Measurements from ENCODE around the gene C6orf141. TPM values are rescaled to one million over a fixed set of nuclear protein-coding genes. Genes with fewer than 3 reads are reported as not detected.

The C6orf141 gene
- 6.5 TPM in 1 of 2 replicates, not detected in the other for total RNA-seq

DNA sequence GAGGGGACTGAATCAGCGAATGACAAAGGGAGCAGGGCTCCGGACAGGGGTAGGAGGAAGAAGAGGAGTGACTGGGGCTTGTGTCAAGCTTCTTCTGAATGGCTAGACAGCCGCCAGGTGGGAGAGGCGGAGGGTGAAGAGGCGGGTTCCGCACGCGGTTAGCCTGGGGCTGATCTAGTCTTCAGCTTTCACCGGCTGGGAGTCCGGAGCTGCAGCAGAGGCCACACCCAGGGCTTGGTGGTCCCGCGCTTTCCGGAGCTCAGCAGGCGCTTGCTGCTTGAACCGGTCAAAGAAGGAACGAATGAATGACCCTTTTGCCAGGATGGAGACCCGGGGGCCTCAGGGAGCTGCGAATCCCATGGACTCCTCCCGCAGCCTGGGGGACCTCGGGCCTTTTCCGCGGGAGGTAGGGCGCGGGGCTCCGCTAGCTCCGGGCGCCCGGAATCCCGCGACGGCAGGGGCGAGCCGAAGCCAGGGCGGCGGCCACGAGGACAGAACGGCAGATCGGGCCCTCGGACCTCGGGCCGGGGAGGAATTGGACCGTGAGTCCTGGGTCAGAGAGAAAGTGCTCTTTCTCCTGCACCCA, at the start of gene C6orf141:
C6orf141 (plus strand) TSS at position 177 of the 586 bp plus-strand sequence; CDS start at position 302, 125 bp downstream.

Other genes with a start within 250 kb of the C6orf141 start
- gene MMUT, start 87.4 kb upstream of the C6orf141 start, total RNA-seq, result 23.0 and 23.2 TPM in 2 replicates
- gene CENPQ, start 87.3 kb upstream of the C6orf141 start, total RNA-seq, result 1.8 and 5.5 TPM in 2 replicates
- gene GLYATL3, start 50.7 kb upstream of the C6orf141 start, total RNA-seq, result not detected in 2 replicates
- not detected in 2 replicates for gene RHAG, start 86.2 kb downstream of the C6orf141 start, total RNA-seq
- not detected in 2 replicates for gene CRISP2, start 162.9 kb downstream of the C6orf141 start, total RNA-seq
- gene CRISP3, start 193.7 kb downstream of the C6orf141 start, total RNA-seq, result not detected in 2 replicates
- not detected in 2 replicates for gene PGK2, start 236.6 kb downstream of the C6orf141 start, total RNA-seq

All from smooth muscle cell of the pulmonary artery (primary cell).